Right renal cortex interstitium (tissue), 3 donors: ENCODE results near the gene PLCB1. TPM values are rescaled to one million over a fixed set of nuclear protein-coding genes. Genes with fewer than 3 reads are reported as not detected.

Experiments used
- DNase-seq, 3 donors: peaks; one replicate each; pipeline ENCODE4 v3.0.0-alpha.2; 2013; ENCODE audit warnings: low read depth in 3 of 3, low spot score in 2 of 3
- polyA plus RNA-seq, 3 donors: library from polyadenylated mRNA; unstranded; fragments of 120-200 nt; gene quantifications; one replicate each; pipeline ENCODE4 v1.2.1, GENCODE V29; 2013; ENCODE audit not compliant: insufficient read length in 3 of 3

PLCB1 gene
- polyA plus RNA-seq, 3 donors: 42.8 to 54.2 (median 51.5) TPM

GRCh38 chr20:8726460-8726859, 594.4 kb downstream of the PLCB1 start:
- no peak for DNase-seq

- no peak for DNase-seq
Measured at GRCh38 chr20:8735014-8735413, 602.9 kb downstream of the PLCB1 start.

GRCh38 chr20:8735674-8736073, 603.6 kb downstream of the PLCB1 start:
- DNase-seq: no peak

- DNase-seq: no peak
Measured at GRCh38 chr20:8740265-8740664, 608.2 kb downstream of the PLCB1 start.

- DNase-seq: no peak
Measured at GRCh38 chr20:8744228-8744844, 612.3 kb downstream of the PLCB1 start.

GRCh38 chr20:8749101-8749500, 617.0 kb downstream of the PLCB1 start:
- no peak for DNase-seq

GRCh38 chr20:8749986-8750385, 617.9 kb downstream of the PLCB1 start:
- DNase-seq: no peak

GRCh38 chr20:8755340-8756118, 623.5 kb downstream of the PLCB1 start:
- no peak for DNase-seq

- DNase-seq: no peak
Measured at GRCh38 chr20:8756410-8756809, 624.3 kb downstream of the PLCB1 start.

- DNase-seq: no peak
Measured at GRCh38 chr20:8757146-8757545, 625.1 kb downstream of the PLCB1 start.

- no peak for DNase-seq
Measured at GRCh38 chr20:8764344-8764962, 632.4 kb downstream of the PLCB1 start.

- no peak for DNase-seq
Measured at GRCh38 chr20:8766868-8767390, 634.9 kb downstream of the PLCB1 start.

GRCh38 chr20:8774412-8774811, 642.3 kb downstream of the PLCB1 start:
- DNase-seq: no peak

- DNase-seq: no peak
Measured at GRCh38 chr20:8777911-8778310, 645.8 kb downstream of the PLCB1 start.

GRCh38 chr20:8778387-8778786, 646.3 kb downstream of the PLCB1 start:
- DNase-seq: no peak

GRCh38 chr20:8780915-8781314, 648.8 kb downstream of the PLCB1 start:
- DNase-seq: no peak

- DNase-seq: no peak
Measured at GRCh38 chr20:8782804-8783203, 650.7 kb downstream of the PLCB1 start.

GRCh38 chr20:8783734-8784133, 651.7 kb downstream of the PLCB1 start:
- DNase-seq: no peak

GRCh38 chr20:8786383-8786782, 654.3 kb downstream of the PLCB1 start:
- DNase-seq: no peak

GRCh38 chr20:8787090-8787489, 655.0 kb downstream of the PLCB1 start:
- DNase-seq: no peak

- no peak for DNase-seq
Measured at GRCh38 chr20:8788275-8788674, 656.2 kb downstream of the PLCB1 start.

GRCh38 chr20:8788831-8789230, 656.8 kb downstream of the PLCB1 start:
- DNase-seq: no peak
